NOMO-1 treated with dmso at 0.1 percent for 144 hours (cell line): ENCODE measurements around the gene KCNMB2.

Experiments used
- DNase-seq: peaks from one replicate; lab custom pipeline; 2025; ENCODE audit not compliant: unreplicated experiment; lab: John Stamatoyannopoulos, UW

Gene KCNMB2

DNA sequence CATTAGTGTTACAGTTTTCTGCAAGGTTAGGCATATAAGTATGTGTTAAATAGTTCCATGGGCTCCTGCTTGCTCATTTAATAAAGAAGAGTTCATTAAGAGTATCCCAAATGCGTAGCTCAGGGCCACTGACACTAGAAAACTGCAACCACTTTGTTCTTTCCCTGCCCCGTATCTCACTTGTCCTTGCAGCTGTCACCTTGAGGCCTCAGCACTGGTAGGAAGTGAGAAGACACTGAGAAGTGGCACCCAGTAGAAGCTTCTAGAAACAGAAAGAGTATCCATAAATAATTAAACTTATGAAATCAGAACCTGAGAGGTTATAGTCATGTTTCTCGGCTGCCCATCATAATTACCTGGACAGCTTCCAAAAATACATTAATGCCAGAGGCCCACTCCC is 266.0 kb downstream of the KCNMB2 start:
- no peak for DNase-seq

GRCh38 chr3:178802993-178803693 is 266.9 kb downstream of the KCNMB2 start:
- DNase-seq = no peak

DNA sequence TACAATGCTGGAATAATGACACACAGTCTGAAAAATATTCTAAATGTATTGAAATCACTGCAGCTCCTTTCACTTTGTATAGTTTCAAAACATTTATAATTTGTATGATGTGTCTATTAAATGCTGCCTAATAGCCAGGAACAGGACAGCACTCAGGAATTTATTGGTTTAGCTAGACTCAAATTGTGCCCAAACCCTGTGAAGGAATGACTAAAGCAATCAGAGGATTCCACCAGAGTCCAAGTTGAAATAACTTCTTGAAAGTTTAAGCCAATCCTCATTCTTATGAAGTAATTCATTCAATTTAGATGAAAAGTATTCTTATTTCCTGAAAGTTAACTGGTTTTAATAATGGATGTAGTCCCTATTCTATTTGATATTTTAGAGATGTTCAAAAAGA is 268.4 kb downstream of the KCNMB2 start:
- no peak for DNase-seq

DNA sequence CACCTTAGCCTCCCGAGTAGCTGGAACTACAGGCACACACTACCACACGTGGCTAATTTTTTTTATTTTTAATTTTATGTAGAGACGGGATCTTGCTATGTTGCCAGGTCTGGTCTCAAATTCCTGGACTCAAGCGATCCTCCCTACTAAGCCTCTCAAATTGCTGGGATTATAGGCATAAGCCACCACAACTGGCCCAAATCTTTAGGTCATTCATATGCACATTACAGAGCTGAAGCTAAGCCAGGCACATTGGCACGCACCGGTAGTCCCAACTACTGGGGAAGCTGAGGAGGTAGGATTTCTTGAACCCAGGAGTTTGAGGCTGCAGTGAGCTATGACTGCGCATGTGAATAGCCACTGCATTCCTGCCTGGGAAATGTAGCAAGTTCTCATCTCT is 269.5 kb downstream of the KCNMB2 start:
- no peak for DNase-seq

GRCh38 chr3:178806651-178807050 is 270.4 kb downstream of the KCNMB2 start:
- DNase-seq = no peak

DNA sequence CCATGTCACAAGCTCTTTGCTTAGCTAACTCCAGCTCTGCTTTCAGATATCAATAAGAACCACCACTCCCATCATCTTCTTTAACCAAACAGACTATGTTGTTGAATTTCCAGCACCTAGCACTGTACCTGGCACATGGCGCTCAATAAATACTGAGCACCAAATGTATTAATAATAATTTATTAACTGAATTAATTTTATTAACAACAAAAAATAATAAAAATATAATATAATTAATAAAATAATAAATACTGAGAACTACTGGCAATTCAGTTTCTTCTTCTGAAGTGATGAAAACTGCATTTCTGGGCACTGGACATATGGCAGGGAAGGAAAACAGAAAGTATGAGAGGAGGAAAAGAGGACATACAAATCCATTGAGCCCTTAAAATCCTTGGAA is 271.5 kb downstream of the KCNMB2 start:
- DNase-seq = no peak

DNA sequence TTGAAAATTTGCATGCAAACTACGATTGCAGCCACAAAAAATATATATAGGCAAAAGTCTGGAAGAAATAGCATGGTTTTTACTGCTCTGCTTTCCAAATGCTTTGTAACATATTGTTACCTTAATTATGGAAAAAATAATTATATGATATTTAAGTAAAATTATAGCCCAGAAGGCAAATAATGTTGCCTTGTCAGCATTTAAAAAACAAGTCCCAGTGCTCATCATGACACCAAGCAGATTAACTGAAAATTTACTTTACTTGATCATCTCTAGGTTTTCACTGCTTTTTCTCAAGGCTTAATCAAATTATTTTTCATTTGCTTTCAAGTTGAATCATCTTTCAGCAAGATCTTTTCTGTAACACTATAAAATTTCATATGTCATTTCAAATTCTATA is 272.5 kb downstream of the KCNMB2 start:
- no peak for DNase-seq

DNA sequence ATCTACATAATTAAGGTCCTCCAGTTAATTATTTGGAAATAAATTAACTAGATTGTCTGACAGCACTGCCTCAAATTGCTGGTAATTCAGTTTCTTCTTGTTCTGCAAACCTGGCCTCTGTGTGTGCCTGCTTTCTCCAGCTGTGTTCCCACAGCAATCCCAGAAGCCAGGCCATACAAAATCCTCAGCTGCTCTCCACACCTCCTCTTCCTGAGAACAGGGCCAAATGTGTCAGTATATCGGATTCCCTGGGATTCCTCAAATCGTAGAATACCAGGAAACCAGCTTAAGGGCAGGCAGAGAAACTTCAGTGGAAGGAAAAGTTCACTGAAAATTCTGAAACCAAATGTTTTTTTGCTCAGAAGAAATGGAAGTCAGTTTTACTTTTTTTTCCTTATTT is 273.9 kb downstream of the KCNMB2 start:
- no peak for DNase-seq

DNA sequence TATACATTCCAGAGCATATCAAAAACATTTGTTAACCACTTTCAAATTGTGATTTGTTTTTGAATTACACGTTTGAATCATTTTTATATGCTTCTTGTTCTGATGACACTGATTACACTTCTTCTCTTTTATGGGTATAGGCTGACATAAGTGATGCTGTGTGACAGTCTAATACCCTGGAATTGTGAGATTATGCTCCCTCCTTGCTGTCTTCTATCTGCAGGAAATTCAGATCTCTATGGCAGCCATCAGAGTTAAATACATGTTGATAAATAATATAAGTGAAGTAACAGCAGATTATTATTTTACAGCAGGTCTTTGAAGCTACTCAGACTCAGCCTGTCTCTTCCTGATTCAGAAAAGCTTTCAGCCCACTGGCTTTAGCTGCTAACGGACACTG is 286.5 kb downstream of the KCNMB2 start:
- no peak for DNase-seq

DNA sequence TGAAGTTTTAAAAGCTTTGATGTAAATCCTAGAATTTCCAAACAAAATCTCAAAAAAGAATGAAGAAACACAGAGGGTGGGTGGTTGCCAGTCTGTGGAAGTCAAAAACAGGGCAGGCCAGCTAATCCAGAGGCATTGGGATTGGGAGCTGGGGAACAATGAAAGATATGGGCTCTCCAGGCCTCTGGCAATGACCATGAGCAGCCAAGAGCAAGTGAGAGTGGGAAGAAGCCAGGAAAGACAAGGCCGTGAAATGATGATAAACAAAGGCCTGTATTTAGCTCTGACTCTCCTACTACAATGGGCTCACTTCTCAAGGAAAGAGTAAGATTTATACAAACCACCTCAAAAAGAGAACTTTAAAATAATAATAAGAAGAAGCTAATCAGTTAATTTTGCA is 286.9 kb downstream of the KCNMB2 start:
- DNase-seq = no peak

GRCh38 chr3:178823591-178824246 is 287.5 kb downstream of the KCNMB2 start:
- DNase-seq = no peak

DNA sequence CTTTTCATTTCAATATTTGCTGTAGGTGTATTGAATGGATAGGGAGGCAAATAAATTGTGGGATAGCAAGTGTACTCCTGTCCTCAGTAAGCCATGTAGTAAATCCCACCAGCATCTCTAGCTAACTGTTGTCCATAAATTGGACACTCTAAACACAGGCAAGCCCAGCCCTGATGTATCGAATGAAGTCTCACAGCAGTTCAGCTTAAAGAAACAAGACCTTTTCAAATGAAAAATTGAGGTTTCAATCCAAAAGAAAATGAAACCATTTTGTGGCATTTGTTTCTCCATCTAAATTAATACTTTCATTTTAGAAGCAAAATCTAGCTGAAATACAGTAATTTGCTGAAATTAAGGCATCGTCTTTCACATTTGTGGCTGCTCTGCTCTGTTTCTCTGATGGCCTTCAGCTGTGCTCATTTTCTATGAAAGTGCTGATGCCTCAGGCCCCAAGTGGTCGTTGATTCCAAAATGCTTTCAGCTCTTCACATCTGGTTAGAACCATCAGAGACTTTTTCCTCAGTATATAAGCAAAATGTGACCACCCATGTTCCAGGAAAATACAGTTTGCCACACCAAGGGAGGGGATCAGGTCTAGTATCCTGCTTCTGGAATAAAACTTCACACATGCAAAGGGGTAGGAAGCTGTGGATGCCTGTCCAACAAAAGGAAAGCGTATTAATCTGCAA is 290.3 kb downstream of the KCNMB2 start:
- DNase-seq = no peak

DNA sequence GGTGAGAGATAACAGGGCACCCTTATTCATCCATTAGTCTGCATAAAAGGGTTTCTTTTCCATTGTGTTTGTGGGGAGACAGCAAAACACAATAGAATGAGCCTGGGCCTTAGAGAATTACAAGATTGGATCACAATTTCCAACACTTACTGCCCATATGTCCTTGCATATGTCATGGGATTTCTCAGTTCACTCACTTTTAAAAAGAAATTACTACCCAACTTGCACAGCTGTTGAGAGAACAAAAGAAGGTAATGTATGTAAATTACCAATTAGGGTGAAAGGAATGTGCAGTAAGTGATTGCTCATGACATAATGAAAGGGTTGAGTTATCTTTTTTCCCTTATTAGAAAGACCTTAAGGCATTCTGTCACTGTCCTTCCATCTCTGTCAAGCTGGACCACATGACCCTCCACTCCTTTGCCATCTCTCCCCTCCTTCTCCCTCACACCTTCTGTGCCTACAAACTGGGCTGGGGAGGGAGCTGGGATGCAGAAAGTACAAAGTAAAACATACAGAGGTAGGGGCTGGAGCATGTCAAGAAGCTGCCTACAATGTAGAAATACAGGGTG is 291.1 kb downstream of the KCNMB2 start:
- DNase-seq = no peak

DNA sequence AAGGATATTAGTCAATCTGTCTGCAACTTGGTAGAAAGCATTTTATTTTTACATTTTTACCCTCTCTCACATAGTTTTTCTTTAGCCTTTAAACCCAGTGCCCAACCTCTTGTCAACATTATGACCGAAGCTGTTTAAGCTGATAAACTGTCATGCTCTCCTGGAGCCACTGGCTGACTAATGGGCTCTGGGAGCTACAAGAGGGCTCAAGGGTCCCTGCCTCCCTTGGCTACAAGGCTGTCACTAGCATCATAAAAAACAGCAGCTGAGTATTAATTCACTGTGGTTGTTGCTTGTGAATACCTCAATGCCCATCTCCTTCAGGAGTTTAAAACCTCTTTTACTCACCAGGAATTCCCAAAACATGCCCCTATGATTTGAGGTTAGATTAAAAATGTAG is 297.5 kb downstream of the KCNMB2 start:
- DNase-seq = no peak

GRCh38 chr3:178835033-178835432 is 298.8 kb downstream of the KCNMB2 start:
- no peak for DNase-seq

DNA sequence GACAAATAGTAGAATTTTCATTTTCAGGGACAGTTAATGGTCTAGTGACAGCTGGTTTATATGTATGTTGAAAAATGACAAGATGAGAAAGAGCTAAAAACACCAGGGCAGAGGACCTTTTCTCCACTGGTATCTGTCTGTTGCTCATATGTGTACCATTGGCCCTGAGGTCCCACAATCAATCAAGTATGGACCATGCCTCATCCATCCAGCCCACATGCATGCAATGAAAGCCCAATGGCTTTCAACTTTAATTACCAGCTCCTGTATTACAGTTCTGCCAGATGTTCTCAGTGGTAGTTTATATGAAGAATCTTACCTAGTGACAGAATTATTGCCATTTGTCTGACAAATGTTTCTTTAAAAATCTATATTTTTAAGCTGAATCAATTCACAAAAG is 301.3 kb downstream of the KCNMB2 start:
- no peak for DNase-seq

DNA sequence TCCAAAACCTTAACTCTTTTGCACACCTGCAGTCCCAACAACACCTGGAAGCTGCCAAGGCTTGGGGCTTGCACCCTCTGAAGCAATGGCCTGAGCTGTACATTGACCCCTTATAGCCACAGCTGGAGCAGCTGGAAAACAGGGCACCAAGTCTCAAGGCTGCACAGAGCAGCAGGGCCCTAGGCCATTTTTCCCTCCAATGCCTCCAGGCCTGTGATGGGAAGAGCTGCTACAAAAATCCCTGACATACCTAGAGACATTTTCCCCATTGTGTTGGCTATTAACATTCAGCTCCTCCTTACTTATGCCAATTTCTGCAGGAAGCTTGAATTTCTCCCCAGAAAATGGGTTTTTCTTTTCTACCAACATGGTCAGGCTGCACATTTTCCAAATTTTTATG is 304.4 kb downstream of the KCNMB2 start:
- DNase-seq = no peak

GRCh38 chr3:178841011-178841410 is 304.8 kb downstream of the KCNMB2 start:
- DNase-seq = no peak

GRCh38 chr3:178844916-178845315 is 308.7 kb downstream of the KCNMB2 start:
- DNase-seq = no peak

- no peak for DNase-seq
Observed at GRCh38 chr3:178845420-178846118, 309.3 kb downstream of the KCNMB2 start.

GRCh38 chr3:178847190-178847589 is 311.0 kb downstream of the KCNMB2 start:
- no peak for DNase-seq
